Left ventricle myocardium inferior (tissue), 1 donor: Measurements from ENCODE around the gene HSD3B1. TPM values are rescaled to one million over a fixed set of nuclear protein-coding genes. Genes with fewer than 3 reads are reported as not detected.

Experiments
- DNase-seq: peaks from one replicate; pipeline ENCODE4 v3.0.0-alpha.2; 2020
- H3K27ac ChIP-seq: fragments of 200-600 bp; replicated peaks from 2 replicates; pipeline ENCODE4 v1.8.0; 2021
- H3K27me3 ChIP-seq: fragments of 200-600 bp; 2 replicates; pipeline ENCODE4 v1.8.0; 2021; ENCODE audit warnings: low read depth
- H3K36me3 ChIP-seq: fragments of 200-600 bp; 2 replicates; pipeline ENCODE4 v1.8.0; 2021
- H3K4me1 ChIP-seq: fragments of 200-600 bp; 2 replicates; pipeline ENCODE4 v1.8.0; 2021
- H3K4me3 ChIP-seq: fragments of 200-600 bp; 2 replicates; pipeline ENCODE4 v1.8.0; 2021; ENCODE audit warnings: mild to moderate bottlenecking, moderate library complexity
- H3K9me3 ChIP-seq: fragments of 200-600 bp; replicated peaks from 2 replicates; pipeline ENCODE4 v1.8.0; 2021
- CTCF ChIP-seq: fragments of 200-600 bp; IDR thresholded peaks from 2 replicates; pipeline ENCODE4 v1.8.0; 2021; ENCODE audit warnings: antibody characterized with exemption, mild to moderate bottlenecking, borderline replicate concordance
- intact Hi-C: fragments of 100-400 bp; cut with micrococcal nuclease; formaldehyde crosslinking; loops from one replicate; pipeline ENCODE4 v1.11.0; 2022
- long read RNA-seq: library from polyadenylated mRNA; unstranded; transcript quantifications from one replicate; pipeline ENCODE4 v2.0.0, GENCODE V29; 2021
- total RNA-seq: library from RNA; stranded (reverse); fragmentation: NEBNext Ultra II Directional; extraction: Animal tissue kit (Norgen Biotek cat#: 25700); gene quantifications from one replicate; pipeline ENCODE4 v1.2.1, GENCODE V29; 2021
- donor health status: DM: no; HTN: yes; CAD: no; lungs with severe emphysema.

HSD3B1 gene
- total RNA-seq, result not detected
- long read RNA-seq, result 0 reads

GRCh38 chr1:119506941-119507340, at the start of gene HSD3B1:
TSS of gene HSD3B1 (plus strand) at chr1:119507210. CDS start at chr1:119507477, 267 bp downstream.
- Histone ChIP-seq H3K27ac (no peak within 1 kb of the TSS), H3K36me3 (no peaks in the 10 kb centered on the region), H3K4me3 (no peak within 1 kb of the TSS), H3K9me3 (peaks cover 5% of the 10 kb centered on the region), H3K4me1 (no peaks in the 10 kb centered on the region), H3K27me3 (no peaks in the 10 kb centered on the region)
- DNase-seq, result no peak
- no peak for TF ChIP-seq CTCF
- intact Hi-C loops, result no loop called here

GRCh38 chr1:119462964-119463363, 44.0 kb upstream of the HSD3B1 start:
- Histone ChIP-seq H3K27ac (no peak overlapping the region), H3K4me3 (no peak overlapping the region), H3K36me3 (no peaks in the 10 kb centered on the region), H3K27me3 (no peaks in the 10 kb centered on the region), H3K9me3 (no peaks in the 10 kb centered on the region), H3K4me1 (no peaks in the 10 kb centered on the region)
- no peak for DNase-seq
- intact Hi-C loops, result no loop called here
- TF ChIP-seq CTCF, result no peak

DNA sequence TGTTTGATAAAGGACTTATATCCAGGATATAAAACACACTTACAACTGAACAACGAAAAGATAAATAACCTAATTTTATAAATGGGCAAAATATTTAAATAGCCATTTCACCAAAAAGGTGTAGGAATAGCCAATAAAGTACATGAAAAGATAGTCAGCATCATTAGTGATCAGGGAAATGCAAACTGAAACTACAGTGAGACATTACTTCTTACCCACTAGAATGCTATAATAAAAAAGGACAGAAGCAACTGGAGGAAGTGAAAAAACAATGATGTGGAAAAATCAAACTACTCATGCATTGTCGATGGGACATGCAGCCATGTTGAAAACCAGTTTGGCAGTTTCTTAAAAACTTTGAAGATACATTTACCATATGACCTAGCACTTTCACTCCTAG, 43.4 kb upstream of the HSD3B1 start:
- no peak for TF ChIP-seq CTCF
- Histone ChIP-seq H3K4me3 (no peak overlapping the region), H3K27me3 (no peaks in the 10 kb centered on the region), H3K36me3 (no peaks in the 10 kb centered on the region), H3K9me3 (no peaks in the 10 kb centered on the region), H3K4me1 (no peaks in the 10 kb centered on the region), H3K27ac (no peak overlapping the region)
- intact Hi-C loops, result no loop called here
- DNase-seq, result no peak

GRCh38 chr1:119466445-119466844, 40.6 kb upstream of the HSD3B1 start:
- Histone ChIP-seq H3K4me1 (no peaks in the 10 kb centered on the region), H3K36me3 (no peaks in the 10 kb centered on the region), H3K4me3 (no peak overlapping the region), H3K9me3 (no peaks in the 10 kb centered on the region), H3K27me3 (no peaks in the 10 kb centered on the region), H3K27ac (no peak overlapping the region)
- intact Hi-C loops, result no loop called here
- DNase-seq, result no peak
- no peak for TF ChIP-seq CTCF

DNA sequence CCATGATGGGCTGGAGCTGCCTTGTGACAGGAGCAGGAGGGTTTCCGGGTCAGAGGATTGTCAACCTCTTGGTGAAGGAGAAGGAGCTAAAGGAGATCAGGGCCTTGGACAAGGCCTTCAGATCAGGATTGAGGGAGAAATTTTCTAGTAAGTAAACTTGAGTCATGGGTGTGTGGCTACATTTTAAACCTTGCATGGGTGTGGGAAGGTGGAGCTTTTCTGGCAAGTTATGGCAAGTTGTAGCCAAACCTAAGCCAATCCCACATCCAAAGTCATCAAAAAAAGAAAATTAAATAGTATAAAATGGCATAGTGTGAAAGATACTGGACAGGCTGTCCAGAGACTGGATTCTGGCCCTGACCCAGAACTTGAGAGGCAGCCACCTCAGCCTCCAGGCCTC, 39.8 kb upstream of the HSD3B1 start:
- intact Hi-C loops, result no loop called here
- no peaks in the 10 kb centered on the region for H3K27me3 ChIP-seq

More for the DNA sequence above, 39.8 kb upstream of the HSD3B1 start:
- TF ChIP-seq CTCF, result no peak
- DNase-seq, result no peak
- Histone ChIP-seq H3K4me1 (no peaks in the 10 kb centered on the region), H3K4me3 (no peak overlapping the region), H3K36me3 (no peaks in the 10 kb centered on the region), H3K9me3 (no peaks in the 10 kb centered on the region), H3K27ac (no peak overlapping the region)
